K562 (cell line): ENCODE data around the gene PTPN1. TPM values are rescaled to one million over a fixed set of nuclear protein-coding genes. Genes with fewer than 3 reads are reported as not detected.

Experiments used
- ATF4 ChIP-seq: fragments of 450-650 bp; formaldehyde crosslinking; IDR thresholded peaks from 2 replicates; pipeline ENCODE4 v1.4.0; 2022; ENCODE audit warnings: mild to moderate bottlenecking, moderate library complexity
- HCFC1 ChIP-seq: IDR thresholded peaks from 2 replicates; pipeline ENCODE4 v1.6.1; 2012; ENCODE audit warnings: low read depth, low read length, improper control_type of control experiment
- RHOXF2B ChIP-seq: fragments of 250-450 bp; sonication (Bioruptor Pico); conservative IDR thresholded peaks from 2 replicates; pipeline ENCODE4 v1.5.1; 2021
- TEAD4 ChIP-seq, 2 experiments: sonication (generic) in 1 of 2; formaldehyde crosslinking in 1 of 2; IDR thresholded peaks; 2 replicates each; pipeline versions ENCODE4 v1.6.1 to v1.8.0; 2012 to 2022; ENCODE audit warnings: borderline replicate concordance in 1 of 2, inconsistent platforms in 1 of 2, low read length in 1 of 2, mild to moderate bottlenecking in 1 of 2, missing genetic modification reagents in 1 of 2
- TSHZ1 ChIP-seq: fragments of 250-450 bp; sonication (Bioruptor Pico); IDR thresholded peaks from 2 replicates; pipeline ENCODE4 v1.4.0; 2020; ENCODE audit warnings: mild to moderate bottlenecking, moderate library complexity
- ZBTB40 ChIP-seq, 2 experiments: fragments of 450-650 bp in 1 of 2; sonication (generic) in 1 of 2; formaldehyde crosslinking in 1 of 2; IDR thresholded peaks; 2 replicates each; pipeline versions ENCODE4 v1.7.1 to v1.9.0; 2016 to 2022; ENCODE audit warnings: inconsistent platforms in 1 of 2, mild to moderate bottlenecking in 1 of 2, missing genetic modification reagents in 1 of 2
- ZNF444 ChIP-seq: fragments of 250-450 bp; sonication (Bioruptor Pico); IDR thresholded peaks from 2 replicates; pipeline ENCODE4 v1.4.0; 2020; ENCODE audit warnings: mild to moderate bottlenecking, moderate library complexity
- polyA plus RNA-seq, 8 experiments: library from polyadenylated mRNA; depleted of rRNA in 4 of 8; stranded (reverse) in 5 of 8; unstranded in 3 of 8; fragments of >200 nt; fragmentation: Nextera tagmentation in 2 of 8; fragmentation: Illumina TruSeq in 1 of 8; extraction: Ambion mirVana in 2 of 8; extraction: Trizol in 1 of 8; gene quantifications; 2 replicates each; pipeline versions ENCODE4 v1.2.1 to v1.2.3, GENCODE V29; 2011 to 2014; ENCODE audit warnings: inconsistent platforms in 1 of 8, missing spikeins in 1 of 8
- total RNA-seq, 7 experiments: library from RNA; depleted of rRNA in 6 of 7; stranded (reverse); fragments of >200 nt in 6 of 7; fragmentation: Illumina TruSeq in 2 of 7; extraction: Trizol in 2 of 7; gene quantifications; 2 replicates each; pipeline versions ENCODE4 v1.2.1 to v1.2.3, GENCODE V29; 2011 to 2021; ENCODE audit warnings: low replicate concordance in 1 of 7

PTPN1 gene
- total and polyA plus RNA-seq, 9 of the 15 experiments (the other 6 are each of a cell fraction or from before 2014, with no cell fraction given) = 11.0 to 85.3 (median 54.0) TPM

GRCh38 chr20:50522053-50522674, 12.0 kb downstream of the PTPN1 start (continued):
- TF ChIP-seq TSHZ1 (CRISPR knock-in tag) = no peak
- TF ChIP-seq TEAD4 (IDR thresholded peaks at IDR 0.05; ENCODE audit: low read length) = peak; percentile 66; the same call in 1 of the 2 replicates
- no peak for TF ChIP-seq TEAD4 (CRISPR knock-in tag; IDR thresholded peaks at IDR 0.05; ENCODE audit: borderline replicate concordance)
- no peak for TF ChIP-seq ATF4 (CRISPR knock-in tag)
- TF ChIP-seq ZNF444 (CRISPR knock-in tag) = no peak
- no peak for TF ChIP-seq HCFC1
- no peak for TF ChIP-seq RHOXF2B (CRISPR knock-in tag)
- TF ChIP-seq ZBTB40 (IDR thresholded peaks at IDR 0.05) = no peak
- no peak for TF ChIP-seq ZBTB40 (CRISPR knock-in tag; IDR thresholded peaks at IDR 0.05)
